HFFc6 (cell line): ENCODE data around the gene EML3. TPM values are rescaled to one million over a fixed set of nuclear protein-coding genes. Genes with fewer than 3 reads are reported as not detected.
"Not testable (repeated sequence)": the region's sequence is repeated elsewhere in the genome, so short reads cannot be mapped to it uniquely, and the experiment has no call there.

Experiments used
- DNase-seq: peaks from one replicate; pipeline ENCODE4 v3.0.0-alpha.2; 2018
- H3K27ac Mint-ChIP-seq: 2 replicates; pipeline ENCODE4 v1.8.0; 2020; ENCODE audit warnings: mild to moderate bottlenecking, mixed read lengths
- H3K27me3 Mint-ChIP-seq: 2 replicates; pipeline ENCODE4 v1.8.0; 2021; ENCODE audit warnings: mild to moderate bottlenecking, moderate library complexity, mixed read lengths; ENCODE audit not compliant: insufficient read depth
- H3K36me3 Mint-ChIP-seq: 2 replicates; pipeline ENCODE4 v1.8.0; 2021; ENCODE audit warnings: low read depth, mixed read lengths
- H3K4me1 Mint-ChIP-seq: 2 replicates; pipeline ENCODE4 v1.8.0; 2020; ENCODE audit warnings: low read depth, mixed read lengths
- H3K4me3 Mint-ChIP-seq: 2 replicates; pipeline ENCODE4 v1.8.0; 2020; ENCODE audit warnings: mild to moderate bottlenecking, moderate library complexity, mixed read lengths
- H3K9me3 Mint-ChIP-seq: 2 replicates; pipeline ENCODE4 v1.8.0; 2020; ENCODE audit warnings: mild to moderate bottlenecking, mixed read lengths
- total RNA-seq, 6 experiments: library from RNA; stranded (reverse); fragmentation: NEBNext Ultra II Directional; extraction: Animal tissue kit (Norgen Biotek cat#: 25700); gene quantifications; 2 replicates in 1 of 6; 3 replicates in 5 of 6; pipeline ENCODE4 v1.2.3, GENCODE V29; 2021
- TF ChIP-seq, protein P1 (sequence below): fragments of 200-600 bp; sonication (generic); IDR thresholded peaks from 2 replicates; pipeline ENCODE4 v1.5.0; 2021; ENCODE audit warnings: antibody characterized with exemption, mild to moderate bottlenecking

The EML3 gene
- total RNA-seq, 6 experiments from 2014 or later = 32.5 to 39.6 (median 36.4) TPM

DNA sequence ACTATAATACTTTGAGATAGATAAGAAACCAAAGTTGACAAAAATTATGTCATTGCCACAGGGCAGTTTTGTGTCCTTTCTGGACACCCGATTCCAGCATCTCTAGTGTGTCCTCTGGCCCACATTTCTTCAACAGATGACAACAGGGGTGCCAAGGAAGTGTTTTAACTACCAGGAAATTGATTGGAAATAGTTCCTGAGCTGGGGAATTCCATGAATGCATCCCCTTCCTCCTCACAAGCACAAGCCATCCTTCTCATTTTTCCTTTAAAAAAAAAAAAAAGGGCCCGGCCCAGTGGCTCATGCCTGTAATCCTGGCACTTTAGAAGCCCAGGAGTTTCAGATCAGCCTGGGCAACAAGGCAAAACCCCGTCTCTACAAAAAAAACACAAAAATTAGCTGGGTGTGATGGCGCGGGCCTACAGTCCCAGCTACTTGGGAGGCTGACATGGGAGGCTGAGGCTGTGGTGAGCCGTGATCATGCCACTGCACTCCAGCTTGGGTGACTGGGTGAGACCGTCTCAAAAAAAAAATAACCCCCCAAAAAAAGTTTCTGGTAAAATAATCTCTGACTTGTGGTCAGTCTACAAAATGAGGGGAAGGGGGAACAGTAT lies 10.0 kb upstream of the EML3 start:
- peaks cover 28% of the 10 kb centered on the region for H3K36me3 Mint-ChIP-seq
- peaks cover 22% of the 10 kb centered on the region for H3K4me1 Mint-ChIP-seq
- peak overlapping the region; percentile 92 for H3K4me3 Mint-ChIP-seq
- TF ChIP-seq, protein P1, sequence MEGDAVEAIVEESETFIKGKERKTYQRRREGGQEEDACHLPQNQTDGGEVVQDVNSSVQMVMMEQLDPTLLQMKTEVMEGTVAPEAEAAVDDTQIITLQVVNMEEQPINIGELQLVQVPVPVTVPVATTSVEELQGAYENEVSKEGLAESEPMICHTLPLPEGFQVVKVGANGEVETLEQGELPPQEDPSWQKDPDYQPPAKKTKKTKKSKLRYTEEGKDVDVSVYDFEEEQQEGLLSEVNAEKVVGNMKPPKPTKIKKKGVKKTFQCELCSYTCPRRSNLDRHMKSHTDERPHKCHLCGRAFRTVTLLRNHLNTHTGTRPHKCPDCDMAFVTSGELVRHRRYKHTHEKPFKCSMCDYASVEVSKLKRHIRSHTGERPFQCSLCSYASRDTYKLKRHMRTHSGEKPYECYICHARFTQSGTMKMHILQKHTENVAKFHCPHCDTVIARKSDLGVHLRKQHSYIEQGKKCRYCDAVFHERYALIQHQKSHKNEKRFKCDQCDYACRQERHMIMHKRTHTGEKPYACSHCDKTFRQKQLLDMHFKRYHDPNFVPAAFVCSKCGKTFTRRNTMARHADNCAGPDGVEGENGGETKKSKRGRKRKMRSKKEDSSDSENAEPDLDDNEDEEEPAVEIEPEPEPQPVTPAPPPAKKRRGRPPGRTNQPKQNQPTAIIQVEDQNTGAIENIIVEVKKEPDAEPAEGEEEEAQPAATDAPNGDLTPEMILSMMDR = no peak
- H3K27ac Mint-ChIP-seq = peak overlapping the region; percentile 94
- H3K9me3 Mint-ChIP-seq = no peaks in the 10 kb centered on the region
- H3K27me3 Mint-ChIP-seq = no peaks in the 10 kb centered on the region; the same call in 1 of the 2 replicates
- no peak for DNase-seq

DNA sequence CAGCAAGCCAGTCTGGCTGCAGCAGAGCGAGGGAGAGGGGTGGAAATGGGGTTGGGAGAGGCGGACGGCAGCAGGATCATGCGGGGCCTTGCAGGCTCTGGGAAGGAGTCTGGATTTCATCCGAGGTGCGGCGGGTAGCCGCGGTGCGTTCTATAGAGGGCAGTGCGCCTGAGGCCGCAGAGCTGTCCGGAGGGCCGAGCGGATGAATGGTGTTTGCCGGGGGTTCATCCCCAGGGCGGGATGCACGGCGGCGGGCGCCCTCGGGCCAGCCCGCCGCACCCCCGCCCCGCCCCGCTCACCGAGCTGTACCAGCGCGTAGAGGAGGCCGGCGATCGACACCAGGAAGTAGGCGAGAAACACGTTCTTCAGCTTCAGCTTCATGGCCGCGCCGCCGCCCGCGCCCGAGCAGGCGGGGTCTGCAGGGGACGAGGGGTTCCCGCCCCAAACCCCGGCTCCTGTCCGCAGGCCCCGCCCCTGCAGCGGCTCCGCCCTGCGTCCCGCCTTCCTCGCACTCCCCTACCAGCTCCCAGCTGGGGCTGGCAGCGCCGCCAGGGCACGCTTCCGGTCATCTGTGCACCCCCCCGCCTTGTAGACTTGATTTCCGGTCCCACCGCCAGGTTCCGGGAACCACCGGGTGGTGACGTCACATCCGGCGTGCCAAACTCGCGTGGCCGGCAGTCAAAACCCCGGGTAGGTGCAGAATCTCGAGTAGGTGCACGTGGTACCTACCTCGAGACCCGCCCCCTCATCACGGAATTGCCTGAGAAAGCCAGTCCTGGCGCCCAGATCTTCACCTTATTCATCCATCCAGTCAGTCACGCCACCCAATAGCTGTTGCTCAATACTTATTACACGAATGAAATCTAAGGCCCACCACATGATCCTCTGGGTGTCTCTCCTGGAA lies 9.2 kb upstream of the EML3 start, which contains the start of gene B3GAT3:
Gene B3GAT3 (minus strand): TSS at position 420 of the 904 bp plus-strand sequence. CDS start 39 bp downstream, at position 381.
- H3K4me1 Mint-ChIP-seq = peaks cover 22% of the 10 kb centered on the region
- peak; percentile 98 for DNase-seq
- H3K4me3 Mint-ChIP-seq = peak within 1 kb of the TSS; percentile 92
- TF ChIP-seq, protein P1 = peak; percentile 16; the same call in 1 of the 2 replicates
- H3K27me3 Mint-ChIP-seq = no peaks in the 10 kb centered on the region; the same call in 1 of the 2 replicates
- H3K9me3 Mint-ChIP-seq = no peaks in the 10 kb centered on the region
- peaks cover 22% of the 10 kb centered on the region for H3K36me3 Mint-ChIP-seq
- H3K27ac Mint-ChIP-seq = peak within 1 kb of the TSS; percentile 94

GRCh38 chr11:62621027-62621566 lies 8.5 kb upstream of the EML3 start:
- TF ChIP-seq, protein P1 = no peak
- no peaks in the 10 kb centered on the region for H3K9me3 Mint-ChIP-seq
- no peaks in the 10 kb centered on the region; the same call in 1 of the 2 replicates for H3K27me3 Mint-ChIP-seq
- DNase-seq = no peak
- H3K4me3 Mint-ChIP-seq = peak overlapping the region; percentile 92
- H3K27ac Mint-ChIP-seq = peak overlapping the region; percentile 88
- peaks cover 21% of the 10 kb centered on the region; the same call in 1 of the 2 replicates for H3K36me3 Mint-ChIP-seq
- peaks cover 22% of the 10 kb centered on the region for H3K4me1 Mint-ChIP-seq

- not testable (repeated sequence) for H3K9me3 Mint-ChIP-seq, H3K27ac Mint-ChIP-seq, H3K36me3 Mint-ChIP-seq, DNase-seq, H3K27me3 Mint-ChIP-seq, H3K4me3 Mint-ChIP-seq
- peaks cover 30% of the 10 kb centered on the region for H3K4me1 Mint-ChIP-seq
These were observed 4.4 kb upstream of the EML3 start for GRCh38 chr11:62616957-62617356.

GRCh38 chr11:62615521-62615920 lies 2.9 kb upstream of the EML3 start:
- no peak overlapping the region for H3K27ac Mint-ChIP-seq
- no peaks in the 10 kb centered on the region for H3K9me3 Mint-ChIP-seq
- no peak overlapping the region for H3K4me3 Mint-ChIP-seq
- peaks cover 5% of the 10 kb centered on the region for H3K27me3 Mint-ChIP-seq
- no peak for DNase-seq
- TF ChIP-seq, protein P1 = no peak
- H3K4me1 Mint-ChIP-seq = peaks cover 30% of the 10 kb centered on the region
- H3K36me3 Mint-ChIP-seq = peaks cover 4% of the 10 kb centered on the region; the same call in 1 of the 2 replicates
